ENCODE results near the gene RALGDS. TPM values are rescaled to one million over a fixed set of nuclear protein-coding genes. Genes with fewer than 3 reads are reported as not detected.

Gene RALGDS
- total and polyA plus RNA-seq, 7 experiments from 2014 or later, result 17.8 to 123 (median 76.9) TPM

DNA sequence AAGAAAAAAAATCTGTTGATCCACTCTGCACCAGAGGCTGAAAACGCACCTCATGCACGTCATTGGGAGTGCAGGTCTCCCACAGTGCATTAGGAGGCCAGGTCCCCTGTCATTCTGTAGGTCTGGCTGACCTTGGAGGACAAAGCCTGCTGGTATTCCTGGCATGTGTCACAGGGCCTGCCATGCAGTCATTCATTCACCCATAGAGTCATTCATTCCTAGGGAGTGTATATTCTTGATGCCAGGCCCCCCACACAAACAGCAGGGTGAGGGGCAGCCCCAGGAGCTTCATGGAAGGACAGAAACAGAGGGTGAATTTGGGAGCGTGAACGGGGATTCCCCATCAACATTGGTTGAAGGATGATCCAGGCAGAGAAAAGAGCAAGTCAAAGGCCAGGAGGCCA, 40.5 kb upstream of the RALGDS start:
- Mint-ChIP-seq H3K4me3 (peak overlapping the region in 9 of 10 donors; percentile 3 to 83 (median 58)), H3K9me3 (no peaks in the 10 kb centered on the region), H3K4me1 (peaks cover 5 to 14% (median 8%) of the 10 kb centered on the region in 7 donors), H3K27me3 (peaks cover 0 to 10% (median 0%) of the 10 kb centered on the region in 5 donors), H3K27ac (peak overlapping the region in 3 of 9 donors; percentile 6 to 71 (median 11)), H3K36me3 (peaks cover 0 to 4% (median 0%) of the 10 kb centered on the region in 5 donors)
- no peak overlapping the region for H3K27ac ChIP-seq (ENCODE audit: low read depth, low read length)
- CTCF ChIA-PET, result no interaction called here
- POLR2A ChIA-PET, result interaction anchor here (1.1 kb wide), 1 partner anchor 13 kb away, joined by 3 read pairs; no protein-coding TSS in a partner anchor
- H3K9me3 ChIP-seq (ENCODE audit: control insufficient read depth in 2 of 3, low read length in 3 of 3), result no peaks in the 10 kb centered on the region
- no peak overlapping the region for H3K4me3 ChIP-seq (ENCODE audit: low read length)
- ATAC-seq (no peak), DNase-seq (no peak)
- intact Hi-C loops (cut with micrococcal nuclease), result no loop called here
- H3K4me1 ChIP-seq (ENCODE audit: control insufficient read depth in 2 of 2, insufficient read depth in 2 of 2, low read length in 2 of 2), result peaks cover 0 to 3% of the 10 kb centered on the region in 2 donors
- H3K36me3 ChIP-seq (ENCODE audit: control insufficient read depth in 2 of 3, insufficient read depth in 3 of 3, low read length in 3 of 3), result no peaks in the 10 kb centered on the region
- H3K27me3 ChIP-seq (ENCODE audit: control insufficient read depth in 2 of 2, insufficient read depth in 2 of 2, low read length in 2 of 2), result no peaks in the 10 kb centered on the region

DNA sequence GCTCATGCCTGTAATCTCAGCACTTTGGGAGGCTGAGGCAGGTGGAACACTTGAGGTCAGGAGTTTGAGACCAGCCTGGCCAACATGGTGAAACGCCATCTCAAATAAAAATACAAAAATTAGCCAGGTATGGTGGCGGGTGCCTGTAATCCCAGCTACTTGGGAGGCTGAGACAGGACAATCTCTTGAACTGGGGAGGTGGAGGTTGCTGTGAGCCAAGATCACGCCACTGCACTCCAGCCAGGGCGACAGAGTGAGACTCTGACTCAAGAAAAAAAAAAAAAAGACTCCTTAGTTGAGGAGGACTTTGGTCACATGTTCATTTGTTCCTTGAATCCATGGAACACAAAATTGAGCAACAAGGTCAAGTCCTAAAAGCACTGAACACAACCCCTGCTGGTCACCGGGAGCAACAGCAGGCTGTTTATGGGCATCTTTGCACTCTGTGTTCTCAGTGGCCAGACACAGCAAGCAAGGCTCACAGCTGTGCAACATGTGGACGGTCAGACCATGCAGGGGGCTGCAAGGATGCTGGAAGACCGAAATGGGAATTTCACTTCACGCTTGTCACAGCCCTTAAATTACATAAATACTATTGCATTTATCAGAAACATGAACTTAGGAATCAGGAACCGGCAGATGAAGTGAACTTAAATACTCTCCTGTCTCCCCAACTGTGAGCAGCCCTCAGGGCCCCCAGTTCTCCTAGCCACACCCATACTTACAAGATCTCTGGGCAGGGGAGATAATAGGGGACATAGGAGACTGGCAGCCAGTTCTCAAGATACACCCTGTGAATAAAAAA, 39.9 kb upstream of the RALGDS start:
- H3K9me3 ChIP-seq (ENCODE audit: control insufficient read depth in 2 of 3, low read length in 3 of 3), result no peaks in the 10 kb centered on the region
- no peaks in the 10 kb centered on the region for H3K9me3 Mint-ChIP-seq
- POLR2A ChIA-PET, result interaction anchor here (1.1 kb wide), 1 partner anchor 14 kb away, joined by 3 read pairs; no protein-coding TSS in a partner anchor

DNA sequence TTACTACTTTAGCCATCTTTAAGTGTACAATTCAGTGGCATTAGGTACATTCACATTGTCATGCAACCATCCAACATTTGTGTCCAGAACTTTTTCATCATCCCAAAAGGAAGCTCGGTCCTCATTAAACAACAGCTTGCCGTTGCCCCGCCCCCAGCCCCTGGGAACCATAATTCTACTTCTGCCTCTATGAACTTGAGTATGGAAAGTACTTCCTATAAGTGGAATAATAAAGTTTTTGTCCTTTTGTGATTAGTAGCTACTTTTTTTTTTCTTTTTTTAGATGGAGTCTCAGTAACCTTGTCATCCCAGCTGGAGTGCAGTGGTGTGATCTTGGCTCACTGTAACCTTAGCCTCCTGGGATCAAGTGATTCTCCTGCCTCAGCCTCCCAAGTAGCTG, 37.7 kb upstream of the RALGDS start:
- Histone ChIP-seq H3K4me3 (ENCODE audit: low read length) (no peak overlapping the region), H3K9me3 (ENCODE audit: control insufficient read depth in 2 of 3, low read length in 3 of 3) (no peaks in the 10 kb centered on the region), H3K27me3 (ENCODE audit: control insufficient read depth in 2 of 2, insufficient read depth in 2 of 2, low read length in 2 of 2) (no peaks in the 10 kb centered on the region), H3K4me1 (ENCODE audit: control insufficient read depth in 2 of 2, insufficient read depth in 2 of 2, low read length in 2 of 2) (peaks cover 0 to 3% of the 10 kb centered on the region in 2 donors), H3K27ac (ENCODE audit: low read depth, low read length) (no peak overlapping the region), H3K36me3 (ENCODE audit: control insufficient read depth in 2 of 3, insufficient read depth in 3 of 3, low read length in 3 of 3) (no peaks in the 10 kb centered on the region)
- ChIA-PET POLR2A (interaction anchor here (1.2 kb wide), 1 partner anchor 110 kb away, joined by 3 read pairs; no protein-coding TSS in a partner anchor), CTCF (interaction anchor here (0.5 to 0.6 kb wide), 2 partner anchors 179 to 233 kb away, joined by 3 to 4 read pairs; no protein-coding TSS in a partner anchor)
- intact Hi-C loops (cut with micrococcal nuclease), result no loop called here
- Mint-ChIP-seq H3K27ac (no peak overlapping the region), H3K4me1 (peaks cover 5 to 9% (median 8%) of the 10 kb centered on the region in 7 donors), H3K4me3 (no peak overlapping the region), H3K36me3 (peaks cover 0 to 4% (median 0%) of the 10 kb centered on the region in 5 donors), H3K9me3 (no peaks in the 10 kb centered on the region), H3K27me3 (peaks cover 0 to 3% (median 0%) of the 10 kb centered on the region in 5 donors)
- DNase-seq (no peak), ATAC-seq (no peak)

More for the DNA sequence above, 39.9 kb upstream of the RALGDS start:
- Histone ChIP-seq H3K27me3 (ENCODE audit: control insufficient read depth in 2 of 2, insufficient read depth in 2 of 2, low read length in 2 of 2) (no peaks in the 10 kb centered on the region), H3K27ac (ENCODE audit: low read depth, low read length) (no peak overlapping the region), H3K4me1 (ENCODE audit: control insufficient read depth in 2 of 2, insufficient read depth in 2 of 2, low read length in 2 of 2) (peaks cover 0 to 3% of the 10 kb centered on the region in 2 donors), H3K4me3 (ENCODE audit: low read length) (no peak overlapping the region), H3K36me3 (ENCODE audit: control insufficient read depth in 2 of 3, insufficient read depth in 3 of 3, low read length in 3 of 3) (no peaks in the 10 kb centered on the region)
- H3K36me3 Mint-ChIP-seq, result peaks cover 0 to 4% (median 0%) of the 10 kb centered on the region in 5 donors
- H3K4me3 Mint-ChIP-seq, result peak overlapping the region in 4 of 10 donors; percentile 20 to 73 (median 56)
- ATAC-seq, result peak; percentile 83
- H3K27me3 Mint-ChIP-seq, result peaks cover 0 to 10% (median 0%) of the 10 kb centered on the region in 5 donors
- peak overlapping the region in 1 of 9 donors; percentile 6 for H3K27ac Mint-ChIP-seq
- peak in 3 of 9 donors; percentile 17 to 34 (median 27) for DNase-seq
- intact Hi-C loops (cut with micrococcal nuclease), result no loop called here
- CTCF ChIA-PET, result interaction anchor here (0.6 kb wide), 1 partner anchor 10 kb away, joined by 6 read pairs; no protein-coding TSS in a partner anchor
- peaks cover 5 to 14% (median 8%) of the 10 kb centered on the region in 7 donors for H3K4me1 Mint-ChIP-seq

DNA sequence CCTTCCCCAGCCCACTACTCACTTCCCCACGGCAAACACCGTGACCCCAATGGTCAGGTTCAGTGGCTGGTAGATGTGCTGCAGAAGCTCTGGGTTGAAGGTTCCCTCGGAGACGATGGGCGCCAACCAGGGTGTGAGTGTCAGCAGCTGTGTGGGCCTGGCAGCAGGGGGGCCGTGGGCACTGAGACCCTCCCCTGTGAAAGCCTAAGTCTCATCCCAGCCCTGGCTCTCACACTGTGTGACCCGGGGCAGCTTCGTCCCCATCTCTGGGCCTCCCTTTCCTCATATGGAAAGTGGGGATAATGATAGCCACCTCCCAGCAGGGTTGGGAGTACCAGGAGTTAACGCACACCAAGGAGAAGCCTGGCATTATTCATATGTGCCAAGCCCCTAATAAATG, 34.1 kb upstream of the RALGDS start:
- no peak overlapping the region for H3K4me3 Mint-ChIP-seq
- intact Hi-C loops (cut with micrococcal nuclease), result no loop called here
- POLR2A ChIA-PET, result interaction anchor here (0.5 to 0.6 kb wide), 2 partner anchors 12 to 34 kb away, joined by 3 to 5 read pairs; no protein-coding TSS in a partner anchor
- CTCF ChIA-PET, result interaction anchor here (0.7 kb wide), 1 partner anchor 11 kb away, joined by 5 read pairs; no protein-coding TSS in a partner anchor
- Histone ChIP-seq H3K27me3 (ENCODE audit: control insufficient read depth in 2 of 2, insufficient read depth in 2 of 2, low read length in 2 of 2) (no peaks in the 10 kb centered on the region), H3K4me1 (ENCODE audit: control insufficient read depth in 2 of 2, insufficient read depth in 2 of 2, low read length in 2 of 2) (no peaks in the 10 kb centered on the region), H3K9me3 (ENCODE audit: control insufficient read depth in 2 of 3, low read length in 3 of 3) (no peaks in the 10 kb centered on the region), H3K4me3 (ENCODE audit: low read length) (no peak overlapping the region), H3K36me3 (ENCODE audit: control insufficient read depth in 2 of 3, insufficient read depth in 3 of 3, low read length in 3 of 3) (no peaks in the 10 kb centered on the region), H3K27ac (ENCODE audit: low read depth, low read length) (no peak overlapping the region)
- DNase-seq (no peak), ATAC-seq (no peak)
- peaks cover 0 to 7% (median 0%) of the 10 kb centered on the region in 7 donors for H3K4me1 Mint-ChIP-seq
- H3K9me3 Mint-ChIP-seq, result no peaks in the 10 kb centered on the region
- no peaks in the 10 kb centered on the region for H3K27me3 Mint-ChIP-seq
- no peak overlapping the region for H3K27ac Mint-ChIP-seq
- peaks cover 0 to 4% (median 0%) of the 10 kb centered on the region in 5 donors for H3K36me3 Mint-ChIP-seq

- peaks cover 0 to 3% of the 10 kb centered on the region in 2 donors for H3K4me1 ChIP-seq (ENCODE audit: control insufficient read depth in 2 of 2, insufficient read depth in 2 of 2, low read length in 2 of 2)
- H3K9me3 Mint-ChIP-seq, result no peaks in the 10 kb centered on the region
- no peaks in the 10 kb centered on the region for H3K36me3 Mint-ChIP-seq
- H3K27ac Mint-ChIP-seq, result peak overlapping the region in 1 of 9 donors; percentile 24
- peaks cover 0 to 9% (median 0%) of the 10 kb centered on the region in 7 donors for H3K4me1 Mint-ChIP-seq
- H3K4me3 ChIP-seq (ENCODE audit: low read length), result no peak overlapping the region
- no peaks in the 10 kb centered on the region for H3K27me3 ChIP-seq (ENCODE audit: control insufficient read depth in 2 of 2, insufficient read depth in 2 of 2, low read length in 2 of 2)
- no peaks in the 10 kb centered on the region for H3K27me3 Mint-ChIP-seq
- H3K36me3 ChIP-seq (ENCODE audit: control insufficient read depth in 2 of 3, insufficient read depth in 3 of 3, low read length in 3 of 3), result no peaks in the 10 kb centered on the region
- ChIA-PET CTCF (no interaction called here), POLR2A (interaction anchor here (0.5 kb wide), 1 partner anchor 11 kb away, joined by 5 read pairs; no protein-coding TSS in a partner anchor)
- no peaks in the 10 kb centered on the region for H3K9me3 ChIP-seq (ENCODE audit: control insufficient read depth in 2 of 3, low read length in 3 of 3)
- H3K4me3 Mint-ChIP-seq, result no peak overlapping the region
- intact Hi-C loops (cut with micrococcal nuclease), result no loop called here
- DNase-seq, result no peak
- ATAC-seq, result no peak
- no peak overlapping the region for H3K27ac ChIP-seq (ENCODE audit: low read depth, low read length)
Observed at GRCh38 chr9:133154097-133154989, 33.3 kb upstream of the RALGDS start.
